Measurements from ENCODE around the gene ADH1B. TPM values are rescaled to one million over a fixed set of nuclear protein-coding genes. Genes with fewer than 3 reads are reported as not detected.
"Not testable (repeated sequence)": the region's sequence is repeated elsewhere in the genome, so short reads cannot be mapped to it uniquely, and the experiment has no call there.

The ADH1B gene
- 100 to 1,000 TPM in 6 of 7 donors, 10 to 100 TPM in 1; 67.5 to 415 (median 184) TPM for total RNA-seq
- polyA plus RNA-seq: 100 to 1,000 TPM; 201 to 254 TPM
- long read RNA-seq, donor 1, full-length matches to known transcripts: 537 of 626 reads
- long read RNA-seq, donor 1, partial matches to known transcripts: 63 of 626 reads
- long read RNA-seq, donor 1, other reads (novel, unspliced or antisense): 26 of 626 reads
- long read RNA-seq, donor 2, full-length matches to known transcripts: 1 of 1 reads
- long read RNA-seq, donor 2, partial matches to known transcripts: 0 of 1 reads
- long read RNA-seq, donor 2, other reads (novel, unspliced or antisense): 0 of 1 reads
- long read RNA-seq, donor 3, full-length matches to known transcripts: 74 of 81 reads
- long read RNA-seq, donor 3, partial matches to known transcripts: 6 of 81 reads
- long read RNA-seq, donor 3, other reads (novel, unspliced or antisense): 1 of 81 reads

- no peaks in the 10 kb centered on the region for H3K9me3 ChIP-seq
- intact Hi-C loops (cut with DNase I): loop anchor here in 2 of 4 donors (5.0 to 10.0 kb wide), 3 partner anchors 66 to 117 kb away; no protein-coding TSS in a partner anchor
- 27 to 35% (median 33%) methylated on average over 8 of the region's 8 CpGs for WGBS, 3 donors
Measured at GRCh38 chr4:99321241-99322191, at the start of gene ADH1B. Gene ADH1B (minus strand): TSS chr4:99321401. CDS start chr4:99321331, 70 bp downstream.

GRCh38 chr4:99367817-99368216 lies 46.6 kb upstream of the ADH1B start:
- WGBS, 3 donors: 86 to 91% (median 87%) methylated on average over 2 of the region's 2 CpGs
- H3K9me3 ChIP-seq; H3K4me1 ChIP-seq (ENCODE audit: insufficient read depth); H3K36me3 ChIP-seq; H3K27ac ChIP-seq; H3K4me3 ChIP-seq; intact Hi-C loops (cut with DNase I); DNase-seq; H3K27me3 ChIP-seq: not testable (repeated sequence)

More at GRCh38 chr4:99321241-99322191, at the start of gene ADH1B:
- Histone ChIP-seq H3K36me3 (no peaks in the 10 kb centered on the region), H3K4me3 (peak within 1 kb of the TSS; percentile 25), H3K4me1 (ENCODE audit: insufficient read depth) (peaks cover 20% of the 10 kb centered on the region), H3K27me3 (no peaks in the 10 kb centered on the region), H3K27ac (peak within 1 kb of the TSS in 1 of 2 donors; percentile 73)
- DNase-seq: no peak
- TF ChIP-seq CTCF (IDR thresholded peaks at IDR 0.05): no peak
- no peak for TF ChIP-seq POLR2A (IDR thresholded peaks at IDR 0.05)
- no peak for TF ChIP-seq EP300 (IDR thresholded peaks at IDR 0.05)

GRCh38 chr4:99366491-99366890 lies 45.3 kb upstream of the ADH1B start:
- H3K36me3 ChIP-seq: no peaks in the 10 kb centered on the region
- H3K4me3 ChIP-seq: no peak overlapping the region
- no peak overlapping the region for H3K27ac ChIP-seq
- H3K27me3 ChIP-seq: no peaks in the 10 kb centered on the region
- TF ChIP-seq POLR2A (IDR thresholded peaks at IDR 0.05) (no peak), EP300 (IDR thresholded peaks at IDR 0.05) (no peak), CTCF (IDR thresholded peaks at IDR 0.05) (no peak)
- no peaks in the 10 kb centered on the region for H3K9me3 ChIP-seq
- DNase-seq: no peak
- H3K4me1 ChIP-seq (ENCODE audit: insufficient read depth): peaks cover 1% of the 10 kb centered on the region
- intact Hi-C loops (cut with DNase I): no loop called here
- WGBS, 3 donors: 52 to 97% (median 97%) methylated on average over 1 of the region's 1 CpG

GRCh38 chr4:99362768-99363167 lies 41.6 kb upstream of the ADH1B start:
- TF ChIP-seq CTCF (IDR thresholded peaks at IDR 0.05): no peak
- no peak for TF ChIP-seq EP300 (IDR thresholded peaks at IDR 0.05)
- no peak for TF ChIP-seq POLR2A (IDR thresholded peaks at IDR 0.05)
- Histone ChIP-seq H3K36me3 (no peaks in the 10 kb centered on the region), H3K4me1 (ENCODE audit: insufficient read depth) (peaks cover 1% of the 10 kb centered on the region), H3K27ac (no peak overlapping the region), H3K9me3 (no peaks in the 10 kb centered on the region), H3K4me3 (no peak overlapping the region), H3K27me3 (no peaks in the 10 kb centered on the region)
- DNase-seq: no peak
- intact Hi-C loops (cut with DNase I): no loop called here
